Measurements from ENCODE around the gene PLXND1.

Gene PLXND1

GRCh38 chr3:129607391-129608068, 1.1 kb upstream of the PLXND1 start:
- Histone ChIP-seq H3K36me3 (replicated peaks) (no peaks in the 10 kb centered on the region), H3K27ac (peak overlapping the region; percentile 72), H3K4me3 (ENCODE audit: low read depth, low read length) (peak overlapping the region; percentile 52), H3K27me3 (replicated peaks) (no peaks in the 10 kb centered on the region)
- DNase-seq, result no peak
- TF ChIP-seq, protein P1, sequence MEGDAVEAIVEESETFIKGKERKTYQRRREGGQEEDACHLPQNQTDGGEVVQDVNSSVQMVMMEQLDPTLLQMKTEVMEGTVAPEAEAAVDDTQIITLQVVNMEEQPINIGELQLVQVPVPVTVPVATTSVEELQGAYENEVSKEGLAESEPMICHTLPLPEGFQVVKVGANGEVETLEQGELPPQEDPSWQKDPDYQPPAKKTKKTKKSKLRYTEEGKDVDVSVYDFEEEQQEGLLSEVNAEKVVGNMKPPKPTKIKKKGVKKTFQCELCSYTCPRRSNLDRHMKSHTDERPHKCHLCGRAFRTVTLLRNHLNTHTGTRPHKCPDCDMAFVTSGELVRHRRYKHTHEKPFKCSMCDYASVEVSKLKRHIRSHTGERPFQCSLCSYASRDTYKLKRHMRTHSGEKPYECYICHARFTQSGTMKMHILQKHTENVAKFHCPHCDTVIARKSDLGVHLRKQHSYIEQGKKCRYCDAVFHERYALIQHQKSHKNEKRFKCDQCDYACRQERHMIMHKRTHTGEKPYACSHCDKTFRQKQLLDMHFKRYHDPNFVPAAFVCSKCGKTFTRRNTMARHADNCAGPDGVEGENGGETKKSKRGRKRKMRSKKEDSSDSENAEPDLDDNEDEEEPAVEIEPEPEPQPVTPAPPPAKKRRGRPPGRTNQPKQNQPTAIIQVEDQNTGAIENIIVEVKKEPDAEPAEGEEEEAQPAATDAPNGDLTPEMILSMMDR (IDR thresholded peaks at IDR 0.05; ENCODE audit: low read depth, low read length, missing control alignments), result no peak
- in situ Hi-C loops (cut with HindIII; ENCODE audit: low pct_ligation_motif_present, low sequenced_read_pairs), result no loop called here

DNA sequence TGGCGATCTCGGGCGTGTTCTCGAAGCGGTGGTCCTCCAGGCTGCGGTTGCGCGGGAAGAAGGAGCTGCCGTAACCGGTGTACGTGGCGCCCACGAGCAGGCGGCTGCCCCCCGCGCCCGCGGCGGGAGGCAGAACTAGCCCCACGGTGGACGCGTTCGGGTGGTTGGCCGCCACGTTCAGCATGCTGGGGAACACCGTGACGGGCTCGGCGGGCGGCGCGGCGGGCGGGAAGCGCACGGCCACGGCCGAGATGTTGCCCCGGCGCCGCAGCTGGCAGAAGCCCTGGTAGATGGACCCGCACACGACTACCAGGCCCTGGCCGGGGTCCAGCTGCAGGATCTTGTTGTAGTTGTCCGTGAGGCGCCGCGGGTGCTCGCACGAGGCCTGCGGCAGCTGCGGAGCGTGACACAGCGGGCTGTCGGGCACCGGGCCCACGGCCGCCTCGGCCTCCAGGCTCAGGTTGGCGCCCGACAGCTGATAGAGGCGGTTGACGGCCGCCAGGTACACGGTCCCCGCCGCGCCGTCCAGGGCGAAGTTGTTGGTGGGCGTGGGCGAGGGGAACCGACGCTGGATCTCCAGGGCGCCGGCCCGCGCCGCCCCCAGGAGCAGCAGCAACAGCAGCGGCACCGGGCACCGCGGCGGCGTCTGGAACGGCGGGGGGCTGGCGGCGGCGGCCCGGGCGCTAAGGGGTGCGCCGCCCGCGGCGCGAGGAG, 397 bp downstream of the PLXND1 start:
- in situ Hi-C loops (cut with HindIII; ENCODE audit: low pct_ligation_motif_present, low sequenced_read_pairs), result no loop called here
- H3K36me3 ChIP-seq (replicated peaks), result no peaks in the 10 kb centered on the region
- TF ChIP-seq, protein P1 (IDR thresholded peaks at IDR 0.05; ENCODE audit: low read depth, low read length, missing control alignments), result no peak
- peak overlapping the region; percentile 26 for H3K27ac ChIP-seq
- H3K27me3 ChIP-seq (replicated peaks), result no peaks in the 10 kb centered on the region
- H3K4me3 ChIP-seq (ENCODE audit: low read depth, low read length), result peak overlapping the region; percentile 88
- DNase-seq, result no peak

DNA sequence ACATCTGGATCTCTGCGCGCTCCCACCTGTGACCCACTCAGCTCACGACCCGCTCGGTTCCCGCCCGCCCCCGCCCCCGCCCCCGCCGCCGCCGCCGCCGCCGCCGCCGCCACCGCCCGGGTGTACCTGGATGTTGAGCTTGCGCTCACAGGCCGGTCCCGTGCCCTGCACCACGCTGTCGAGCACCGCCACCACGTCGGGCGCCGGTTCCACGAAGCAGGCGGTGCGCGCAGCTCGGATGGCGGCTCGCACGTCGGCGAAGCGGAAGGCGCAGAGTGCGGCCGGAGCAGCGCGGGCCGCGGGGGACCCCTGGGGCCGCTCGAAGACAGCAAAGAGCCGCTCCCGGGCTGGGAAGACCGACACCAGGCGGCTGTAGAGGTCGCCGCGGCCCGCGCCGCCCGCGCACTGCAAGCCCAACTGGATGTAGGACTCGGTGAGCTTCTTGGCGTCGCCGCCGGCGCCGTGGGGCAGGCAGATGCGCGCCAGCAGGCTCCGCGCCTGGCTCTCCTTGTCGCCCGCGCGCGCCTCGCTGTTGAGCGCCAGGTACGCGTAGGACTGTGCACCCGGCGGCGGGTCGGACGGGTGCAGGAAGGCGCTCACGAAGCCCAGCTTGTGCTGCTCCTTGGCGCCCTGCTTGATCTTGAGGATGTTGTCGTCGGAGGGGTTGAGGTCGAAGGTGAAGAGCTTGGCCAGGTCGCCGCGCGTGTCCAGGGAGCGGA, 1.1 kb downstream of the PLXND1 start:
- no peak for DNase-seq
- in situ Hi-C loops (cut with HindIII; ENCODE audit: low pct_ligation_motif_present, low sequenced_read_pairs), result no loop called here
- H3K27ac ChIP-seq, result peak overlapping the region; percentile 26
- H3K27me3 ChIP-seq (replicated peaks), result no peaks in the 10 kb centered on the region
- H3K4me3 ChIP-seq (ENCODE audit: low read depth, low read length), result peak overlapping the region; percentile 88
- TF ChIP-seq, protein P1 (IDR thresholded peaks at IDR 0.05; ENCODE audit: low read depth, low read length, missing control alignments), result peak; percentile 7
- no peaks in the 10 kb centered on the region for H3K36me3 ChIP-seq (replicated peaks)

GRCh38 chr3:129604767-129605166, 1.7 kb downstream of the PLXND1 start:
- H3K36me3 ChIP-seq (replicated peaks), result no peaks in the 10 kb centered on the region
- in situ Hi-C loops (cut with HindIII; ENCODE audit: low pct_ligation_motif_present, low sequenced_read_pairs), result no loop called here
- TF ChIP-seq, protein P1 (IDR thresholded peaks at IDR 0.05; ENCODE audit: low read depth, low read length, missing control alignments), result no peak
- H3K4me3 ChIP-seq (ENCODE audit: low read depth, low read length), result peak overlapping the region; percentile 88
- H3K27me3 ChIP-seq (replicated peaks), result no peaks in the 10 kb centered on the region
- H3K27ac ChIP-seq, result no peak overlapping the region
- DNase-seq, result no peak

GRCh38 chr3:129603991-129604749, 2.3 kb downstream of the PLXND1 start:
- Histone ChIP-seq H3K27ac (peak overlapping the region; percentile 88), H3K27me3 (replicated peaks) (no peaks in the 10 kb centered on the region), H3K4me3 (ENCODE audit: low read depth, low read length) (peak overlapping the region; percentile 88), H3K36me3 (replicated peaks) (no peaks in the 10 kb centered on the region)
- TF ChIP-seq, protein P1 (IDR thresholded peaks at IDR 0.05; ENCODE audit: low read depth, low read length, missing control alignments), result no peak
- in situ Hi-C loops (cut with HindIII; ENCODE audit: low pct_ligation_motif_present, low sequenced_read_pairs), result no loop called here
- no peak for DNase-seq
